Neural cell (in vitro differentiated cells): Measurements from ENCODE around the gene CD180. TPM values are rescaled to one million over a fixed set of nuclear protein-coding genes. Genes with fewer than 3 reads are reported as not detected.

Source experiments
- H2AFZ ChIP-seq: fragments of 200-600, 300-800 bp; sonication (generic), shearing (Covaris generic); 2 replicates; pipeline ENCODE4 v1.6.0; 2014; ENCODE audit warnings: low read depth, mild to moderate bottlenecking, antibody characterized with exemption, low read length, moderate library complexity
- H3F3A ChIP-seq: fragments of 200-600 bp; shearing (Covaris generic); 2 replicates; pipeline ENCODE4 v1.6.1; 2016; ENCODE audit warnings: mild to moderate bottlenecking, moderate library complexity, mixed read lengths, antibody characterized with exemption, low read length; ENCODE audit not compliant: insufficient read depth, poor library complexity, severe bottlenecking
- H3K27ac ChIP-seq: fragments of 200-600, 300-800 bp; sonication (generic), shearing (Covaris generic); 2 replicates; pipeline ENCODE4 v1.5.1; 2014; ENCODE audit warnings: mild to moderate bottlenecking, low read length, moderate library complexity
- H3K27me3 ChIP-seq: fragments of 300-800, 200-600 bp; sonication (generic), shearing (Covaris generic); 2 replicates; pipeline ENCODE4 v1.6.0; 2014; ENCODE audit warnings: mild to moderate bottlenecking, low read depth, low read length, moderate library complexity; ENCODE audit not compliant: insufficient read depth
- H3K36me3 ChIP-seq: fragments of 300-800, 200-600 bp; sonication (generic), shearing (Covaris generic); 2 replicates; pipeline ENCODE4 v1.5.1; 2014; ENCODE audit warnings: mild to moderate bottlenecking, antibody characterized with exemption, low read length, moderate library complexity; ENCODE audit not compliant: insufficient read depth
- H3K4me2 ChIP-seq: fragments of 300-800, 200-600 bp; sonication (generic), shearing (Covaris generic); 2 replicates; pipeline ENCODE4 v1.6.0; 2014; ENCODE audit warnings: mild to moderate bottlenecking, low read length
- H3K4me3 ChIP-seq: fragments of 300-800, 200-600 bp; sonication (generic), shearing (Covaris generic); 2 replicates; pipeline ENCODE4 v1.5.1; 2014; ENCODE audit warnings: mild to moderate bottlenecking, low read length, moderate library complexity
- H3K79me2 ChIP-seq: fragments of 200-600 bp; shearing (Covaris generic); replicated peaks from 2 replicates; pipeline ENCODE4 v1.6.0; 2014; ENCODE audit warnings: mild to moderate bottlenecking, low read length, moderate library complexity; ENCODE audit not compliant: insufficient read depth
- H3K9ac ChIP-seq: fragments of 300-800, 200-600 bp; sonication (generic), shearing (Covaris generic); 2 replicates; pipeline ENCODE4 v1.6.1; 2016; ENCODE audit warnings: mild to moderate bottlenecking, low read length, mixed read lengths
- H3K9me2 ChIP-seq: fragments of 200-600 bp; shearing (Covaris generic); 2 replicates; pipeline ENCODE4 v1.6.1; 2016; ENCODE audit warnings: mild to moderate bottlenecking, low read length, mixed read lengths; ENCODE audit not compliant: insufficient read depth
- H3K9me3 ChIP-seq: fragments of 200-600, 300-800 bp; sonication (generic), shearing (Covaris generic); 2 replicates; pipeline ENCODE4 v1.6.1; 2016; ENCODE audit warnings: mild to moderate bottlenecking, mixed run types, low read length, moderate library complexity, mixed read lengths
- H4K20me1 ChIP-seq: fragments of 200-600 bp; shearing (Covaris generic); 2 replicates; pipeline ENCODE4 v1.6.1; 2016; ENCODE audit warnings: mild to moderate bottlenecking, mixed run types; ENCODE audit not compliant: insufficient read depth
- CTCF ChIP-seq: fragments of 450-650 bp; IDR thresholded peaks from 2 replicates; pipeline ENCODE4 v1.5.1; 2014; ENCODE audit warnings: antibody characterized with exemption, mild to moderate bottlenecking, moderate library complexity; ENCODE audit not compliant: poor library complexity, severe bottlenecking
- EP300 ChIP-seq: fragments of 450-650 bp; conservative IDR thresholded peaks from 2 replicates; pipeline ENCODE4 v1.6.1; 2014; ENCODE audit warnings: antibody characterized with exemption, mild to moderate bottlenecking, moderate library complexity; ENCODE audit not compliant: poor library complexity, severe bottlenecking
- EZH2 ChIP-seq: fragments of 200-600, 300-800 bp; shearing (Covaris generic), sonication (generic); IDR thresholded peaks from 2 replicates; pipeline ENCODE4 v1.6.1; 2014; ENCODE audit warnings: antibody characterized with exemption, low read length, borderline replicate concordance, mild to moderate bottlenecking; ENCODE audit not compliant: insufficient read depth, poor library complexity, severe bottlenecking
- MXI1 ChIP-seq: fragments of 450-650 bp; conservative IDR thresholded peaks from 2 replicates; pipeline ENCODE4 v1.6.1; 2014; ENCODE audit warnings: antibody characterized with exemption, mild to moderate bottlenecking; ENCODE audit not compliant: poor library complexity, severe bottlenecking
- POLR2AphosphoS5 ChIP-seq: IDR thresholded peaks from 2 replicates; pipeline ENCODE4 v1.6.1; 2012
- RAD21 ChIP-seq: fragments of 450-650 bp; conservative IDR thresholded peaks from 2 replicates; pipeline ENCODE4 v1.6.1; 2014; ENCODE audit warnings: antibody characterized with exemption, mild to moderate bottlenecking, moderate library complexity
- SMC3 ChIP-seq: fragments of 450-650 bp; conservative IDR thresholded peaks from 2 replicates; pipeline ENCODE4 v1.6.1; 2014; ENCODE audit warnings: antibody characterized with exemption, mild to moderate bottlenecking, moderate library complexity; ENCODE audit not compliant: poor library complexity
- TAF1 ChIP-seq: IDR thresholded peaks from 2 replicates; pipeline ENCODE4 v1.6.1; 2012; ENCODE audit warnings: low read depth
- polyA plus RNA-seq: library from polyadenylated mRNA; depleted of rRNA; stranded (reverse); fragments of >200 nt; gene quantifications from 2 replicates; pipeline ENCODE4 v1.2.3, GENCODE V29; 2014
- TF ChIP-seq, protein P1 (sequence below): IDR thresholded peaks from 2 replicates; pipeline ENCODE4 v1.6.1; 2012; ENCODE audit warnings: borderline replicate concordance

Gene CD180
- polyA plus RNA-seq, 1 donor from 2014 or later: not detected

DNA sequence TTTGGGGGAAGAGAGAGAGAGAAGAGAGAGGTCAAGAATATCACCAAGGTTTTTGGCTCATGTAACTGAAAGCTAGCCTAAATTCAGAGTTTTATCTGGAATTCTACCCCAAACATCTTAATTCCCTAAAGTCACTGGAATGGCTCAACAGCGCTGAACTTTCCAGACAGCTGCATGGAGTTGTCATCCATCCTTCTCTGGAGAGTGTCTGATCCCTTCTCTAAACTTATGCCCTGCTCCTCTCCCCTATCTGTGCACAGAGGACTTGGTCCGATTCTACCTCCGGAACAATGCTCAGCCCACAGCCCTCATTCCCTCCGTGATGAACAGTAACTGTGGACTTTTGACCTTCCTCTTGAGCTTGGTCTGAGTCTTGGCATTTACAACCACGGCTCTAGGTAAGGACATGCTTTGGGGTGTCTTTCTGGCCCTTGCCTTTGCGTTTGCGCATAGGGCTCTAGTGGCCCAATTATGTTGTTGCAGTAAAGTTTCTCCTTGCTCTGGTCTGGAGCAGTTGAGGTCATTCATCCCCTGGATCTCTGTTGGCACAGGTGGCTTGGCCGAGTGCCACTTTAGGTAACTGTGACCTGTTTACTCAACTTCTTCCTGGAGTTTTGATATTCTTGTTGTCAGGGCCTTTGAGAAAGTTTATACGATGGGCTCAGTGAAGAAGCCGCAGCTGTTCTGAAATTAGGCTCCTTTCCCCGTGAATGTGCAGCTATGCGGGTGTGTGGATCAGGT, 18.3 kb upstream of the CD180 start:
- Histone ChIP-seq H3K9me2 (no peaks in the 10 kb centered on the region), H3K27me3 (no peaks in the 10 kb centered on the region), H4K20me1 (no peaks in the 10 kb centered on the region), H3K4me3 (no peak overlapping the region), H3F3A (no peaks in the 10 kb centered on the region), H3K9me3 (no peaks in the 10 kb centered on the region), H3K9ac (no peak overlapping the region), H3K79me2 (no peaks in the 10 kb centered on the region), H3K27ac (no peak overlapping the region), H3K36me3 (no peaks in the 10 kb centered on the region), H3K4me2 (no peak overlapping the region), H2AFZ (no peak overlapping the region)
- TF ChIP-seq RAD21 (no peak), POLR2AphosphoS5 (no peak), SMC3 (no peak), TAF1 (no peak), EP300 (no peak), CTCF (no peak), EZH2 (no peak), MXI1 (no peak)
- TF ChIP-seq, protein P1, sequence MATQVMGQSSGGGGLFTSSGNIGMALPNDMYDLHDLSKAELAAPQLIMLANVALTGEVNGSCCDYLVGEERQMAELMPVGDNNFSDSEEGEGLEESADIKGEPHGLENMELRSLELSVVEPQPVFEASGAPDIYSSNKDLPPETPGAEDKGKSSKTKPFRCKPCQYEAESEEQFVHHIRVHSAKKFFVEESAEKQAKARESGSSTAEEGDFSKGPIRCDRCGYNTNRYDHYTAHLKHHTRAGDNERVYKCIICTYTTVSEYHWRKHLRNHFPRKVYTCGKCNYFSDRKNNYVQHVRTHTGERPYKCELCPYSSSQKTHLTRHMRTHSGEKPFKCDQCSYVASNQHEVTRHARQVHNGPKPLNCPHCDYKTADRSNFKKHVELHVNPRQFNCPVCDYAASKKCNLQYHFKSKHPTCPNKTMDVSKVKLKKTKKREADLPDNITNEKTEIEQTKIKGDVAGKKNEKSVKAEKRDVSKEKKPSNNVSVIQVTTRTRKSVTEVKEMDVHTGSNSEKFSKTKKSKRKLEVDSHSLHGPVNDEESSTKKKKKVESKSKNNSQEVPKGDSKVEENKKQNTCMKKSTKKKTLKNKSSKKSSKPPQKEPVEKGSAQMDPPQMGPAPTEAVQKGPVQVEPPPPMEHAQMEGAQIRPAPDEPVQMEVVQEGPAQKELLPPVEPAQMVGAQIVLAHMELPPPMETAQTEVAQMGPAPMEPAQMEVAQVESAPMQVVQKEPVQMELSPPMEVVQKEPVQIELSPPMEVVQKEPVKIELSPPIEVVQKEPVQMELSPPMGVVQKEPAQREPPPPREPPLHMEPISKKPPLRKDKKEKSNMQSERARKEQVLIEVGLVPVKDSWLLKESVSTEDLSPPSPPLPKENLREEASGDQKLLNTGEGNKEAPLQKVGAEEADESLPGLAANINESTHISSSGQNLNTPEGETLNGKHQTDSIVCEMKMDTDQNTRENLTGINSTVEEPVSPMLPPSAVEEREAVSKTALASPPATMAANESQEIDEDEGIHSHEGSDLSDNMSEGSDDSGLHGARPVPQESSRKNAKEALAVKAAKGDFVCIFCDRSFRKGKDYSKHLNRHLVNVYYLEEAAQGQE: no peak

DNA sequence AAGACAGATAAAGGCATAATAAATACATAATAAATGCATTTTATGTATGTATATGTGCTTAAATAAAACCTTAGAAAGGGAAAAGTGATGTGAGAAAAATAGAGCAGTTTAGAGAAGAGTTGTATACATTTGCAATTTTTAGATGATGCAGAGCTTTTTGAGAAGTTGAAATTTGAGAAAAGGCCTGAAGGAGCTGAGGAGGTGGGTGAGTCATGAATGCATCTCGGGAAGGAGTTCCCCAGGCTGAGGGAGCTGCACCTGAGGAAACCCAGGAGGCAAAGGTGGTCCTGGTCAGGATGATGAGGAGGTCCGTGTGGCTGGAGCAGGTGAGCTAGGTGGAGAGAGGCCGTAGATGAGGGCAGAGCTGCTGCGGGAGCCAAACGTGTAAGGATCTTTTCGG, 17.4 kb upstream of the CD180 start:
- TF ChIP-seq TAF1 (no peak), POLR2AphosphoS5 (no peak), CTCF (no peak), EP300 (no peak), SMC3 (no peak), EZH2 (no peak), RAD21 (no peak)
- no peaks in the 10 kb centered on the region for H3K36me3 ChIP-seq
- H3K4me3 ChIP-seq: no peak overlapping the region
- H3K27ac ChIP-seq: no peak overlapping the region
- H3K9me3 ChIP-seq: no peaks in the 10 kb centered on the region
- H2AFZ ChIP-seq: no peak overlapping the region
- no peaks in the 10 kb centered on the region for H3K9me2 ChIP-seq
- H3K9ac ChIP-seq: no peak overlapping the region
- H3K79me2 ChIP-seq: no peaks in the 10 kb centered on the region
- H3F3A ChIP-seq: no peaks in the 10 kb centered on the region
- H3K27me3 ChIP-seq: no peaks in the 10 kb centered on the region
- no peak overlapping the region for H3K4me2 ChIP-seq
- H4K20me1 ChIP-seq: no peaks in the 10 kb centered on the region
